Activated CD4-positive, alpha-beta memory T cell treated with anti-CD3 and anti-CD28 coated beads for 36 hours (primary cell): Measurements from ENCODE around the gene APBA2. TPM values are rescaled to one million over a fixed set of nuclear protein-coding genes. Genes with fewer than 3 reads are reported as not detected.
A peak's percentile ranks its signal among the peaks of the same experiment; 100 is the strongest.

Source experiments
- CTCF ChIA-PET: fragments of 350-600 bp; sonication (Branson Sonifier 250); formaldehyde crosslinking; loops from one replicate; lab custom pipeline; 2021; ENCODE audit warnings: antibody characterized with exemption, inconsistent platforms; lab: Charles Lee
- POLR2A ChIA-PET: fragments of 350-600 bp; sonication (Branson Sonifier 250); formaldehyde crosslinking; loops from one replicate; lab custom pipeline; 2021; ENCODE audit warnings: antibody characterized with exemption; lab: Charles Lee
- DNase-seq: peaks from one replicate; pipeline ENCODE4 v3.0.0-alpha.2; 2020
- H3K27ac Mint-ChIP-seq: one replicate; pipeline ENCODE4 v1.8.0; 2021; ENCODE audit warnings: mixed read lengths
- H3K27me3 Mint-ChIP-seq: one replicate; pipeline ENCODE4 v1.8.0; 2021; ENCODE audit warnings: mixed read lengths
- H3K36me3 Mint-ChIP-seq: one replicate; pipeline ENCODE4 v1.8.0; 2021; ENCODE audit warnings: mixed read lengths
- H3K4me1 Mint-ChIP-seq: one replicate; pipeline ENCODE4 v1.8.0; 2021; ENCODE audit warnings: low read depth, mixed read lengths
- H3K4me3 Mint-ChIP-seq: one replicate; pipeline ENCODE4 v1.8.0; 2021; ENCODE audit warnings: mild to moderate bottlenecking, mixed read lengths
- H3K9me3 Mint-ChIP-seq: one replicate; pipeline ENCODE4 v1.8.0; 2021; ENCODE audit warnings: mixed read lengths
- intact Hi-C: fragments of 100-400 bp; cut with micrococcal nuclease; formaldehyde crosslinking; loops from one replicate; pipeline ENCODE4 v1.15.1; 2023
- total RNA-seq, 2 experiments: library from RNA; stranded (reverse); gene quantifications; one replicate each; pipeline ENCODE4 v1.2.3, GENCODE V29; 2021

Gene APBA2
- total RNA-seq, 2 experiments from 2014 or later, result 6.4 to 8.9 TPM

GRCh38 chr15:28913171-28913765 is 27.5 kb downstream of the APBA2 start:
- ChIA-PET CTCF (interaction anchor here (1.3 to 1.4 kb wide), 2 partner anchors 8 to 62 kb away, joined by 3 read pairs; no protein-coding TSS in a partner anchor), POLR2A (no interaction called here)
- Mint-ChIP-seq H3K27ac (no peak overlapping the region), H3K4me3 (no peak overlapping the region), H3K36me3 (no peaks in the 10 kb centered on the region), H3K27me3 (no peaks in the 10 kb centered on the region), H3K4me1 (peaks cover 8% of the 10 kb centered on the region), H3K9me3 (no peaks in the 10 kb centered on the region)
- intact Hi-C loops, result no loop called here
- DNase-seq, result no peak

- ChIA-PET POLR2A (no interaction called here), CTCF (no interaction called here)
- intact Hi-C loops, result no loop called here
- no peaks in the 10 kb centered on the region for H3K36me3 Mint-ChIP-seq
- DNase-seq, result no peak
- peaks cover 9% of the 10 kb centered on the region for H3K4me1 Mint-ChIP-seq
- H3K9me3 Mint-ChIP-seq, result no peaks in the 10 kb centered on the region
- H3K4me3 Mint-ChIP-seq, result no peak overlapping the region
- H3K27ac Mint-ChIP-seq, result no peak overlapping the region
- no peaks in the 10 kb centered on the region for H3K27me3 Mint-ChIP-seq
These were observed 28.3 kb downstream of the APBA2 start for GRCh38 chr15:28914046-28914445.

DNA sequence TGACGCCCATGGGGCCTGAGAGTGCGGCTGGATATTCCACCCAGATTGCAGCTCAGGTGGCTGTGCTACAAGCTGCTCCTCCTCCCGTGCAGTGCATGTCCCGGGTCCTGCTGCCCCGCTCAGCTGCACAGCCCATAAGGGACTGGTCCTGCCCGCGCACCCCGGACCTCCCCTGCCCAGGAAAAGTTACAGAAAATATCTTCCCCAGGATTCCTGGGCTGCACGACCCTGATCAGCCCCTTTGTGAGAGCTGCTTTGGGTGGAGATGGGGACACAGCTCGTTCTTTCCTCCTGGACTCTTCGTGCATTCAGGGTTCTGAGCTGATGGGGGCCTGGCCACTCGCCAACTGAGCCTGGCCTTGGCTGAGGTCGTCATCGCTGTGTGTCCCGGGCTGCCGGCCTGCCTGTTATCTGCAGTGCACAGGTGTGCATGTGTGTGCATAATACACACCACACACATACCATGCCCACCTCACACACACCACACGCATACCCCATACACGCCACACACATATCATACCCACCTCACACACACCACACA is 28.8 kb downstream of the APBA2 start:
- ChIA-PET CTCF (no interaction called here), POLR2A (no interaction called here)
- peaks cover 13% of the 10 kb centered on the region for H3K4me1 Mint-ChIP-seq

GRCh38 chr15:28915041-28915810 is 29.5 kb downstream of the APBA2 start:
- intact Hi-C loops, result no loop called here
- Mint-ChIP-seq H3K27me3 (no peaks in the 10 kb centered on the region), H3K4me1 (peaks cover 20% of the 10 kb centered on the region), H3K27ac (no peak overlapping the region), H3K36me3 (no peaks in the 10 kb centered on the region), H3K9me3 (no peaks in the 10 kb centered on the region), H3K4me3 (no peak overlapping the region)
- ChIA-PET CTCF (no interaction called here), POLR2A (no interaction called here)
- DNase-seq, result no peak

More for the DNA sequence above, 28.8 kb downstream of the APBA2 start:
- H3K9me3 Mint-ChIP-seq, result no peaks in the 10 kb centered on the region
- H3K4me3 Mint-ChIP-seq, result no peak overlapping the region
- H3K27ac Mint-ChIP-seq, result no peak overlapping the region
- no peaks in the 10 kb centered on the region for H3K27me3 Mint-ChIP-seq
- no peaks in the 10 kb centered on the region for H3K36me3 Mint-ChIP-seq
- intact Hi-C loops, result no loop called here
- DNase-seq, result no peak

GRCh38 chr15:28915935-28916334 is 30.2 kb downstream of the APBA2 start:
- H3K27me3 Mint-ChIP-seq, result no peaks in the 10 kb centered on the region
- H3K36me3 Mint-ChIP-seq, result no peaks in the 10 kb centered on the region
- H3K4me3 Mint-ChIP-seq, result no peak overlapping the region
- intact Hi-C loops, result no loop called here
- no peaks in the 10 kb centered on the region for H3K9me3 Mint-ChIP-seq
- ChIA-PET POLR2A (no interaction called here), CTCF (no interaction called here)
- no peak overlapping the region for H3K27ac Mint-ChIP-seq
- peaks cover 27% of the 10 kb centered on the region for H3K4me1 Mint-ChIP-seq
- DNase-seq, result no peak

DNA sequence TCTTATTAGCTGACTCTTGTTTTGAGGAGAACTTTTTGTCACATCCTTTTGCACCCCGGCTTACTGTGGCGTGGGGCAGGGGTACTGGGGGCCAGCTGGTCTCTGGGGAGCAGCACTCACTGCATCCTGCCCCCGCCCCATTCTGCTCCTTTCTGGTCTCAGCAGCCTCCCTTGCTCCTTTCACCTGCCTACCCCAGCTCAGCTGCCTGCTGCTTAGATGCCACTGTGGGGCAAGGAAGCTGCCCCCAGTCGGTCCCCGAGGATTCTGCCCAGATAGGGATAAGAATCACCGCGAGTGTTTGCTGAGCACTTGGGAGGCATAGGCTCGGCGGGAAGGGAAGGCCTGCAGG is 32.0 kb downstream of the APBA2 start:
- no peaks in the 10 kb centered on the region for H3K36me3 Mint-ChIP-seq
- no peak for DNase-seq
- CTCF ChIA-PET, result no interaction called here
- intact Hi-C loops, result no loop called here
- no peaks in the 10 kb centered on the region for H3K9me3 Mint-ChIP-seq
- no peaks in the 10 kb centered on the region for H3K27me3 Mint-ChIP-seq
- POLR2A ChIA-PET, result no interaction called here
- no peak overlapping the region for H3K4me3 Mint-ChIP-seq
- no peak overlapping the region for H3K27ac Mint-ChIP-seq
- peaks cover 25% of the 10 kb centered on the region for H3K4me1 Mint-ChIP-seq

GRCh38 chr15:28918141-28918983 is 32.6 kb downstream of the APBA2 start:
- H3K4me1 Mint-ChIP-seq, result peaks cover 28% of the 10 kb centered on the region
- H3K27ac Mint-ChIP-seq, result no peak overlapping the region
- ChIA-PET CTCF (interaction anchor here (1.2 kb wide), 1 partner anchor 57 kb away, joined by 3 read pairs; no protein-coding TSS in a partner anchor), POLR2A (no interaction called here)
- no peak for DNase-seq
- H3K4me3 Mint-ChIP-seq, result no peak overlapping the region
- H3K9me3 Mint-ChIP-seq, result no peaks in the 10 kb centered on the region
- H3K36me3 Mint-ChIP-seq, result peaks cover 2% of the 10 kb centered on the region
- intact Hi-C loops, result no loop called here
- H3K27me3 Mint-ChIP-seq, result no peaks in the 10 kb centered on the region

DNA sequence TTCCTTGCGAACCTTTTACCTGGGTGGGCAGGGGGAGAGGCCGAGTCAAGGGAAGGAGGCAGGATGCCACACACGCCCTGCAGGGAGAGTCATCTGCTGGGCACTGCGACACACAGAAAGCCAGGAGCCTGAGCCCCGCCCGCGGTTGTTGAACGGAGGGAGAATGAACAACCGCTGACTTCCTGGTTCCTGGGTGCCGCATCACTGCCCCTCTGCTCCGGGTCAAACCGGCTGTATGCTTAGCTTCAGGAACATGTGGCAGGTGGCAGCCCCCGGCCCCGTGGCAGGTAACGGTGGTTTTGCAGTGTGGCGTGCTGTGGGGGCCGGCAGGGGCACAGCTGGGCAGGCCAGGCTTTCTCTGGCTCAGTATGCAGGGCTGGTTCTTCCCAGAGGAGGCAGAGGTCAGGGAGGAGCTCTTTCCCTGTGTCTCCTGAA is 33.4 kb downstream of the APBA2 start:
- intact Hi-C loops, result no loop called here
- H3K9me3 Mint-ChIP-seq, result no peaks in the 10 kb centered on the region
- POLR2A ChIA-PET, result no interaction called here
- H3K27ac Mint-ChIP-seq, result no peak overlapping the region
- peaks cover 2% of the 10 kb centered on the region for H3K36me3 Mint-ChIP-seq
- CTCF ChIA-PET, result interaction anchor here (1.2 kb wide), 1 partner anchor 56 kb away, joined by 3 read pairs; no protein-coding TSS in a partner anchor
- peak overlapping the region; percentile 49 for H3K4me3 Mint-ChIP-seq
- H3K4me1 Mint-ChIP-seq, result peaks cover 34% of the 10 kb centered on the region
- peak; percentile 69 for DNase-seq
- no peaks in the 10 kb centered on the region for H3K27me3 Mint-ChIP-seq

GRCh38 chr15:28919679-28920655 is 34.2 kb downstream of the APBA2 start:
- Mint-ChIP-seq H3K27ac (no peak overlapping the region), H3K27me3 (no peaks in the 10 kb centered on the region), H3K9me3 (no peaks in the 10 kb centered on the region), H3K4me3 (peak overlapping the region; percentile 49), H3K36me3 (peaks cover 2% of the 10 kb centered on the region), H3K4me1 (peaks cover 42% of the 10 kb centered on the region)
- DNase-seq, result no peak
- CTCF ChIA-PET, result interaction anchor here (1.2 to 1.9 kb wide), 2 partner anchors 56 to 170 kb away, joined by 3 to 4 read pairs; no protein-coding TSS in a partner anchor
- POLR2A ChIA-PET, result no interaction called here
- intact Hi-C loops, result loop anchor here (5.0 kb wide), 1 partner anchor 42 kb away; no protein-coding TSS in a partner anchor

DNA sequence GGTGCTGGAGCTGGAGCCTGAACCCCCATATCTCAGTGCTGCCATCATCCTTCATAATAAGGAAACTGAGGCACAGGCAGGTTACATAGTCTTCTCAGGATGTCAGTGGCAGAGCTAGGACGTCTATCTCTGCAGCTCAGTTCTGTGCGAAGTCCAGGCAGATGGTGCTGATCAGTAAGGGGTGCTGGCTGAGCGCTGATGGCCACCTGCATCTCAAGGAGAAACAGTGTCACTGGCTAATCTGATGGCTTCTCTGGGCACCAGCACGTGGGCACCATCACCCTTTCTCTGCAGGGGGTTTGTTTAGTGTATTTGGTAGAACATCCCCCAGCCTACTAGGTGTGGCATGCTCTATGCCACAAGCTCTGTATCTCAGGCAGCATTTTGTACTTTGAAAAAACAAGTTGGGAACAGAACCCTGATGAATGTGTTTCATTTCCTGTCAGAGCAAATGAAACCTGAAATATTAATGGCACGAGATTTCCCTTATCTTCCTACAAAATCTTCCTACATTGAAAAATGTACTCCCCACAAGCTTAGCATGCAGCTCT is 35.1 kb downstream of the APBA2 start:
- CTCF ChIA-PET, result interaction anchor here (0.9 to 1.9 kb wide), 3 partner anchors 8 to 170 kb away, joined by 3 to 4 read pairs (median 3); no protein-coding TSS in a partner anchor
- H3K27me3 Mint-ChIP-seq, result no peaks in the 10 kb centered on the region
- no peaks in the 10 kb centered on the region for H3K9me3 Mint-ChIP-seq
- H3K4me1 Mint-ChIP-seq, result peaks cover 43% of the 10 kb centered on the region
- POLR2A ChIA-PET, result no interaction called here
- no peak for DNase-seq
- H3K36me3 Mint-ChIP-seq, result peaks cover 2% of the 10 kb centered on the region
- intact Hi-C loops, result loop anchor here (5.0 kb wide), 1 partner anchor 41 kb away; no protein-coding TSS in a partner anchor
- no peak overlapping the region for H3K27ac Mint-ChIP-seq
- no peak overlapping the region for H3K4me3 Mint-ChIP-seq
